Fibroblast of the conjunctiva (primary cell): Measurements from ENCODE around the gene CCDC85A.
"Not testable (repeated sequence)": the region's sequence is repeated elsewhere in the genome, so short reads cannot be mapped to it uniquely, and the experiment has no call there.

Experiments used
- DNase-seq: peaks from one replicate; pipeline ENCODE4 v3.0.0-alpha.2; 2010; ENCODE audit warnings: low read depth

Gene CCDC85A

DNA sequence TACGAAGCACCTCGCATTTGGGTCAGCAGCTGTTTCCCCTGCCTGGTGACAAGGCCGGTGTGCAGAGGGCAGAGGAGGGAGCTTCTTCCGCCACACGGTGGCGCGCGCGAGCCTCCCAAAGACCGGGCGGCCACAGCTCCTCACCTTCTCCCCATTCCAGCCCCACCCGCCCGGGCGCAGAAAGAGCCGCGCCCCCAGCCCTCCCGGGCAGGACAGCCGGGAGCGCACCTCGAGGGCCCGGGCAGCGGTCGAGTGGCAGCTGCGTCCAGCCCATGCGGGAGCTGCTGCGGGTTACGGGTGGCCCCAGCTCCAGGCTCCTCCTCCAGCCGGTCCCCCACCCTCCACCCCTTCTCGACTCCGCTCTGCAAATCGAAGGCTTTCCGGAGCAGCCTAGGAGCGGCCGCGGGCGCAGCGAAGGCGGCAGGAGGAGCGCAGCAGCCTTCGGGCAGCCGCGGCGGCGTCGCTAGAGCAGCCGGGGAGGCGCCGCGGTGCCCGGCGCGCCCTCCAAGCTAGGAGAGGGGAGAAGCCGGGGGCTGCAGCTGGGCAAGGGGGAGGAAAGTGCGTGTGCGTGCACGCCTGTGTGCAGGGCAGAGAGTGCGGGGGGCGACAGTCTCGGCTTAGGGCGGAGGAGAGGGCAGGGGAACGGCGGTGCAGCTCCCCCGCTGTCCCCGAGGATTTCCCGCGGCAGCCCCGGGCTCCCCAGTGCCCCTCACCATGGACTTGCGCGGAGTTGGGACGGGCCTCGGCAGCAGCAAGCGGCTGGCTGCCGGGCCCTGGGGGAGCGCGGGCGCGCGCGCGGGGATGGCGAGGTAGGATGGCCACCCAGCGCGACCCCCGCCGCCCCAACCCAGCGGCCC, at the start of gene CCDC85A:
TSS of gene CCDC85A (plus strand) at position 348 of the 857 bp plus-strand sequence. CDS start 635 bp downstream, outside the sequence.
- DNase-seq = peak; percentile 56

DNA sequence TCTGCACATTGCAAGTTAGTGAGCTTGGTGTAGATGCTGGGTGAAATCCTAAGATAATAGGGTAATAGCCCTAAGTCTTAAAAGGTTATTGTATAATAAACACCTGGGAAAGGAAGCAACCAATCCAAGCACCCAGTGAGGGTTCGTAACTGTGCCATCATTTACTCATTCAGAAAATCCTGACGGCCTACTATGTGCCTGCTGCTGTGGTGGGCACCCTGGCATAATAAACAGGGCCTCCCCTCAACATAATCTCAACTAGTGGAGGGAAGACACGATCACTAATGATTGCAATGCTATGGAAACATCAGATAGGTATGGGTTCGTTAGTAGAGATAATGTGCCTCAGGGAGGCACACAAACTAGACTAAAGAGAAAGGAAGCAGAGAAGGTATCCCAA, 48.9 kb upstream of the CCDC85A start:
- no peak for DNase-seq

DNA sequence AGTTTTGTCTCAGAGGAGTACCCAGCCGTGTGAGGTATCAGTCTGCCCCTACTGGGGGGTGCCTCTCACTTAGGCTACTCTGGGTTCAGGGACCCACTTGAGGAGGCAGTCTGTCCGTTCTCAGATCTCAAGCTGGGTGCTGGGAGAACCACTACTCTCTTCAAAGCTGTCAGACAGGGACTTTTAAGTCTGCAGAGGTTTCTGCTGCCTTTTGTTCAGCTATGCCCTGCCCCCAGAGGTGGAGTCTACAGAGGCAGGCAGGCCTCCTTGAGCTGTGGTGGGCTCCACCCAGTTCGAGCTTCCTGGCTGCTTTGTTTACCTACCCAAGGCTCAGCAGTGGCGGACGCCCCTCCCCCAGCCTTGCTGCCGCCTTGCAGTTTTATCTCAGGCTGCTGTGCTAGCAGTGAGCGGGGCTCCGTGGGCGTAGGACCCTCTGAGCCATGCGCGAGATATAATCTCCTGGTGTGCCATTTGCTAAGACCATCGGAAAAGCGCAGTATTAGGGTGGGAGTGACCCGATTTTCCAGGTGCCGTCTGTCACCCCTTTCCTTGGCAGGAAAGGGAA, 41.2 kb upstream of the CCDC85A start:
- DNase-seq = not testable (repeated sequence)

DNA sequence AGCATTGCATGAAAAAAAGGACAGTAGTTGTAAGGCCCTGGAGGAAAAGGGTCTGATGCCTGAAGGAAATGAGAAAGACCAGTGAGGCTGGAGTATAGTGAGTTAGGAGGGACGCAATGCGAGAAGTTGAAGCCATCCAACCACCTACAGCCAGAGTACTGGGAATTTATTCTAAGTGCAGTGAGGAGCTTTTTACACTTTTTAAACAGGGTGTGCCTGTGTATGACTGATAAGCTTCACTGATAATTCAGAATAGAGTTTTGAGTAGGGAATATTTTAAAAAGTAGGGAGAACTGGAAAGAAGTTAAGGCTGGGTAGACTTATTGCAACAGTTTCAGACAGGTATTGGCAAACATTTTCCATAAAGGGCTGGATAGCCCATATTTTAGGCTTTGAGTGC, 35.9 kb upstream of the CCDC85A start:
- DNase-seq = no peak

DNA sequence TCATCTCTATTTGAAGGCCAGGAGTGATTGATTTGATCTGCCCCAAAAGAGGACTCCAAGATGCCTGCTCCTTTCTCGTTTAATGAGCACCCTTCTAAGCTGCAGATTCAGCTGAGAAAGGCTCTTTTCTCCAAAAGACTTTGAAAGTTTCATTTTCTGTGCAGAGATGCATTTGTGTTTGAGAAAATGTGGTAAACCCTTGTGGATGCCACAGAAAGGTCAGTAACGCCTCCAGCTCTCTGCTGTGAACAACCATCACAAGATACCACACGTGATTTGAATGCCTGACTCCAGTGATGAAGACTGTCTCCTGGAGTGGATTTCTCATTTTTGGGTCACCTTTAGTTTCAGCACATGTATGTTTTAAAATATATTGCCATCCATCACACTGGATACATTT, 35.0 kb upstream of the CCDC85A start:
- no peak for DNase-seq

DNA sequence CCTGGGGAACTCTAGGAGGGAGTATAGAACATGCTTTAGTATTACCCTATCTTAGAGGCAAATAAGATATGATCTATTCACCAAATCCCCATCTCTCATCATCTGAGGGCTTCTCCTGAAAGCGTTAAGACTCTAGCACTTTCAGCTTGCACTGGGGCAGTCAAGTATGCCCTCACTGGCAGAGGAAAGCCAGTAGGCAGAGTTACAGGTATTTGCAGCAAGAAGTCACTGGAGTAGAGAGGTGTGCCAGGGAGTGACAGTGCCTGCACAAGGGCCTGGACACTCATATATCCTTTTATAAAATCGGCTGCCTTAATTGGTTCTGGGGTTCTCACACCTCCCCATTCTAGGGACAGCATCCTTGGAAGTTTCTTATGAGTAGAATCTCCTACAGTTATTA, 31.9 kb upstream of the CCDC85A start:
- DNase-seq = no peak

DNA sequence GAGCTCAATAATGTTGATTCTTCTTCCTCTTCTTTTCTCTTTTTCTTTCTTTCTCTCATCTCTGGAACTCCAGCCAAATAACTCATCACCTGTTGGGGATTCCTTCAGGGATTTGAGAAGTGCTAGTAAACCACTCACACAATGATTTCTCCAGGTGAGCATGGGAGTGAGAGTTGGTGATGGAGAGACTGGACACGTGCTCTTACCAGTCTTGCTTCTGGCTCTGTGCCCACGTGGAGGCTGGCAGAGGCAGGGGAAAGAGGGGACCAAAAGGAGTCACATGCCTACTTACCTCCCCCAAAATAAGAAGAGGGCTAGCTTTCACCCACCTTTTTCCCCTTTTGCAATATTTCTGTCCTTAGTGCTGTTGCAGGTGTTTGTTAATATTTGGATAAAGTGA, 28.6 kb upstream of the CCDC85A start:
- DNase-seq = no peak

DNA sequence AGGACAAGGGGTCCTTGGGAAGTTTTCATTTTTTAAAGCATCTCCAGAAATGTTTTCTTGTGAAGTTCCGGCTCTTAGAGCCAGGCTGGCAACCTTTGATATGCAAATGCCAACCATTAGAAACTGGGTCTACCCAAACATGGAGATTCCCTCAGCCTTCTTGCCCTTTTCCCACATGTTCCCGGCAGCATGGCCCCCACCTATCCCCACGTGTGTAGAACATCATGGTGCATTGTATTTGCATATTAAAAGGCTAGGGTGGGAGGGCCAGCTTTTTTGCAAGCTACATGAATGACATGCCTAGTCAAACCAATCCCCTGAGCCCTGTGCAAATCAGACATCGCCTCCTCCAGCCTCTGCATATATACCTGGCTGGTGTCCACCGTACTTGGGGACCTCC, 23.9 kb upstream of the CCDC85A start:
- not testable (repeated sequence) for DNase-seq

DNA sequence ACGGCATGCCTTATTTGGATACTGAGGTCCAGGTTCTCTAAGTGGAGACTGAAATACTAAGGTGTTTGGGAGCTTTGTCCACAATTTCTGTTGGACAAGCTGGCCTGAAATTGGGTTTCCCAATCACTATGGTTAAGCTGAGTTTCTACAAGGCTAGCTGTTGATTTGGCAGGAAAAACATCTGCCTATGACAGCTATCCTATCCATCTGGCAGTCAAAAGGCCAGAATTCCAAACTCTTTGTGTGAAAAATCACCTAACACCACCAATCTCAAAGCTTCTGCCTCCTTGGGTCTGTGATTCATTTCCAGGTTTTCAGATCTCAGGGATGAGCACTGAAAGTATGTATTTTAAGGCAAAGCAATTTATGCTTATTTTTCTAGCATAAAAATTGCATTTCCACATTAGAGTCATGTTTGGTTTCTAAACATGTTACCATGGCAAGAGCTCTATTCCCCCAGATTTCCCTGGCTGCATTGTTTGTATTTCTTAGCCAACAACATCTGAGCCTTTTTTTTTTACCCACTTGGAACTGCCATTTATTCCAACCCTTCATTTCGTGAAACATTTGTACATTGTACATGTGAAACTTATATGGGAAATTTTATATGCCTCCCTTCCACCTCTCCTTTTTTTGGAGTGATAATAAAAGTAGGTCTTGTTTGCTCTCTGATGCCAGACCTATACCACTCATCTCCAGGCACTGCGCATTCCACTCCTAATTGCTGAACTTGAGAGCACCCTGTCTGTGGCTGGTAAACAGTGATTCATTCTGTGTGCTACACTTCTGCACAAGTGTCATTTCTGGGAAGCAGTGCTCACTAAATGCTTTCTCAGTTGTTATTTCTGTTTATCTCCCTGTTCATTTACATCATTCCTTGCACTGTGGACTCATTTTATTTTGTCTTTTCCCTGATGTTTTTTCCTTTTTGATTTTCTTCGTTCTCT, 15.9 kb upstream of the CCDC85A start:
- no peak for DNase-seq

DNA sequence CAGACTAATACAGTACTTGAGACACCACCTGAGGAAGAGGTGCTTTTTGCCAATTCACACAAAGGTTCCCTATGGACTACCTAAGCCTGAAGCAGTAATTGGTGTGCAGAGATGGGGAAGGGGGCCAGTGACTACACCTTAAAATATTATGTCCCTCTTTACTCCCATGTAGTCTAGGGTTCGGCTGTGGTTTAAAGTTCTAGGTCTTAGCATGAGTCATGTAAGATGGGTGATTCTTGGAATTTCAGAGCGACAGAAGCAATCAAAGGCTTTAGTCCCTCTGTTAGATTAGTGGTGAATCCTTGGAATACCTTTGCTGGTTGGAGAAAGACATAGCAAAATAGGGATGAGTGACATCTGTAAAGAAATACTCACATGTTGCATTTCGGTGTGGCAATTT, 14.3 kb upstream of the CCDC85A start:
- DNase-seq = no peak

DNA sequence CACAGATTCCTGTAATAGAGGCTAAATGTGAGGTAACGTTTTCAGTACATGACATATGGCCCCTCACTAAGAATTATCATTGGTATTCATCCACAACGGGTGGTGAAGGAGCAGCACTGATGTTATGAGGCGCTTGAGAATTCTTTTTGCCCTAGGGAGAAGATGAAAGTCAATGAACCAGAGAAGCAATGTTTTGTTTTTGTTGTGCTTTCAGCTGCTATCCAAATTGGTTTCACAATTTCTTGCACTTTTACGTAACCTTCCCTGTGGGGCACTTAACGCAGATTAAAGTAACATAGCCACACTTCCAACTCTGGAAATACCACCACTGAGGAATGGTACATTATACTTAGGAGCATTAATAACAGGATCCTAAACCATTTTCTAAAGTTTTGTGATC, 13.3 kb upstream of the CCDC85A start:
- DNase-seq = no peak

DNA sequence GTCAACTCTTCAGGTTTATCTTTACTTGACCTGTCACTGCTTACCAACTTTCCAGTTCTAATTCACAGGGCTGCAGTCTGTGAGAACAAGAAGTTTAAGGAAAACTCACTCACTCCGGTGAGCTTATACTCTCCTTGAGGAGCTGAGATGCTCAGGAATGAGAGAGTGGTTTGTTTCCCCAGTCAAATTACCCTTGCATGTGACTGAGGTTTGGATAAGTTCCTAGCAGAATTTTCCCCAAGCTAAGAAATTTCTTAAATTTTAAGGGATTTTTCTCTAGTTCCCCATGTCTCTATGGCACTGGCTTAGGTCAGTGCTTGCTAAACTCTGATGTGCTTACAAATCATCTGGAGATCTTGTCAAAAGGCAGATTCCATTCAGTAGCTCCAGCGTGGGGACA, 12.8 kb upstream of the CCDC85A start:
- DNase-seq = no peak

DNA sequence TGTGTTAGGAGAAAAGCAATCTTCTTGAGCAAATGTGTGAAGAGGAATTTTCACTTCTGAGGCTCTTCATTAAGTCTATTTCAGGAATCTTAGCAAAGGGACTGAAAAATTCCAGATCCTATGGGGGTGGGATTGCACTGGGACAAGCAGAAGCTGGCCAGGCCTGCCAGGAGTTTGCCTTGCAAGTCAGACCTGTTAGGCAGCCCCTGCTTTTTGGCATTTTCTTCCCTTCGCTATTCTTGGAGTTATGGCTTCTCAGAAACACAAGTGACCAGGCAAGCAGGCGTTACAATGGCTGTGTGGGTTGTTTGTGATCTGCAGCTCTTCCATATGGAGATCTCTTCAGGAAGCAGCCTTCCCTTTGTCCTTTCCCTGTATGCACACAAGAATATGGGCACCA, 8.0 kb upstream of the CCDC85A start:
- no peak for DNase-seq

DNA sequence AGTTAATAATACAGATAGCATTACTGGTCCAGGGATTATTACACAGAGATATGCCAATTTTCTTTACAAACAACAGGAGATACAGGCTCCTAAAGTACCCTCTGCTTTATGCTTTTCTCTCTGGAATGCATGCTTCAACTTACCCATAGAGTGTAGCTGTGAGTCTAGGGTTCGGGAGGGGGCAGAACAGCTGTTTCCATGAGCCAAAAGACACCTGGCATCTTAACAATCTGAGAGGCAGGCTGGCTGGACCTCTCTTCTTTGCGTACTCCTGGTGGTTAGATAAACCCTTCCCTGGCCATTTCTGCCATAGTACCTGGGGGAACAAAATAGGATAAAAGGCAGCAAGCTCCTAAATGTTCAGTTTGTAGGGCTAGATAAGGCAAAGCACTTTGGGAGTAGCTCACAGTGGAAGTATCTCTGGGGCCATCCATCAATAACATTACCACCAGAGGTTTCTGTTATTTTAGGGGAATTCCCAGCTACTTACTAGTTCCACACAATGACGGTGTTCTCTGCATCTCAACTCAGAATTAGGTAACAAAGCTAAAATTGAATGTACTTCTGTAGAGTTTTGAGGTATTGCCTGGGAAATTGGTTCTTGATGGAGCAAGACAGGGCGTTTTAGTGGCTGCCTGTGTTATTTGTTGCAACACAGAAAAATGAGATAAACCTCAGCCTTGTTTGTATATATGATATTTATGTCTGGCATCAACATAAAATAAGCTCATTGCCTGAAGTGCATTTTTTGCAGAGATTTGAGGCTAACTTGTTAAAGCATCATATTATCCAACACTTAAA, 6.2 kb upstream of the CCDC85A start:
- DNase-seq = no peak

DNA sequence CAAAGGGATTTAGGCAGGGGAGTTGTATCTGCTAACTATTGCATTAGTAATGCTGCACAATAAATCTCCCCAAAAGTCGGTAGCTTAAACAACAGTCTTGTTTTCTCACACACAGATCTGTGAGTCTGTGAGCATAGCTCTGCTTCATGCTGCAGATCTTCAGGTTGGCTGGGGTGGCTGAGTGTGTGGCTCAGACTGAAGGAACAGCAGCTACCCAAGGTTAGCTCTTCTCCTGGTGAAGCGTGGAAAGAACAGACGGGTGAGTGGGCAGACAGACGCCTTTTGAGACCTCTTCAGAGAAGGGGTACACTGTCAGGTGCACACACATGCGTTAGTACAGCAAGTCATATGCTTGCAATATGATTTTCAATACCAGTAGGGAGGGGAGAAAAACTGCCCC, 3.9 kb upstream of the CCDC85A start:
- no peak for DNase-seq

DNA sequence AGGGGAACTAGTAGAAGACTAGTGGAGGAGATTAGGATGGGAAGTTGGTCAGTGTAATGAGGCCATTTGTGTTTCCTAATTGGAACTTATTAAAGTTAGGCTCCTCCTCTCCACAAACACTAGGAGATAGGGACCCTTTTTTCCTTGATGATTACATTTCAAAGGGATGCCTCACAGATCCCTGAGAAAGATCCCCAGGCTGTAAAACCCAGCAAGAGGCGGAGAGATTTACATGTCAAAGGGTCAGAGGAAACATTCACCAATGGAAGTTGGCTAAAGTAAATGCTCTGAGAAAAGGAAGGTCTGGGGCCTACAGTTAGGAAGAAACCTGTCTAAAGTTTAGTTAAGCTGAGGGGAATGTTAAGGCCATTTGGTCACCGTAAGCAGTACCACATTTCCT, 1.4 kb upstream of the CCDC85A start:
- no peak for DNase-seq

DNA sequence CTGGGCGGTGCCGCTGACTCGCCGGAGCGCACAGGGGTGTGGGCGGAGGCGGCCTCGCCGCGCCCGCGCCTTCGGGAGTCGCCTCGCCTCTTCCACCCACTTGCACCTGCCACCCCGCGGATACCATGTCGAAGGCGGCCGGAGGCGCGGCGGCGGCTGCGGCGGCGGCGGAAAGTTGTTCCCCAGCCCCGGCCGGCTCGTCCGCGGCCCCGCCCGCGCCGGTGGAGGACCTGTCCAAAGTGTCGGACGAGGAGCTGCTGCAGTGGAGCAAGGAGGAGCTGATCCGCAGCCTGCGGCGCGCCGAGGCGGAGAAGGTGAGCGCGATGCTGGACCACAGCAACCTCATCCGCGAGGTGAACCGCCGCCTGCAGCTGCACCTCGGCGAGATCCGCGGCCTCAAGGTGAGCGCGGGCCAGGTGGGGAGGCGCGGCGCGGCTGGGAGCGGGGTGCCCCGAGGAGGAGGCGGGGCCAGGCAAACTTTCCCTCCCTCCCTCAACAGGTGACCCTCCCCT, 766 bp downstream of the CCDC85A start:
- DNase-seq = no peak

DNA sequence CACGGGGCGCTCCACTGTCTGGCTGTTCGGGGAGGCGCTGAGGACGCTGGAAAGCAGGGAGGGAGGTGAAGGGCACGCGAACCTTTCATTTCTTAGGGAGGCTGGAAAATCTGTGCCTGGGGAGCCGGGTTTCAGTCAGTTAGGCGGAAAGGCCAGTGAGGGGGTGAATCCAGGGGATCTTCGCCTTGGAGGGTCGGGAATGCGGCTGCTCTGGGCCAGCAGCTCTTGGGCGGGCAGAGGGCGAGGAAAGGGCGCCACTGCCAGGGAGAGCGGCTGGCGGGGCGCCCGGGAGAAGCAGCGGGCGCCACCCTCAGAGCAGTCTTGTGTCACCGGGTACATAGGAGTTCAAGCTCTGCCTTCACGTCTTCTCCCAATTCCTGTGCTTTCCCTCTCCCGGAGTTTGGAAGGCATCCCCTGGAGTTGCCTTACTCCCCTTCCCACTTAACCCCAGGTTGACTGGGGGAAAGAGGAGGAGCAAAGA, 1.4 kb downstream of the CCDC85A start:
- DNase-seq = no peak

DNA sequence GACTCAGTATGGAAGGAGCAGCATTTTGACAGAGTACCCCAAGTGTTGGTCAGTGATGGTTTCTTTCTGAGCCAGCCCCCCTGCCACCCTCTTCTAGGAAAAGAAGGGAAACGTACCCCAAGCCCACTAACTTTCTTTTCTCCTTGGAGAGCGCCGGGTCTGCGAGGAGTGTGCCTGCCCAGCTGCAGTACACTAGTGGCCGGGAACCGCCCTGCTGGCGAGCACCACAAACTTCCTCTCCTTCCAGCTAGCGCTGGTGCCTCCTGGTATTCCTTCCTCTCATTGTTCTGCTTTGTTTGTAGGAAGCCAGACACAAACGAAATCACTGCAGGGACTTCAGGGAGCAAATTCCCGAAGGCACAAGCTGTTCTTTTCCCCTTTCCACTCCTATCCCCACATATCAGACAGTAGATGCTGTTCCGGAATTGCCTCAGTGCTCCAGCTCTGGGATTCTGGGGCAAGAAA, 1.8 kb downstream of the CCDC85A start:
- peak; percentile 10 for DNase-seq

DNA sequence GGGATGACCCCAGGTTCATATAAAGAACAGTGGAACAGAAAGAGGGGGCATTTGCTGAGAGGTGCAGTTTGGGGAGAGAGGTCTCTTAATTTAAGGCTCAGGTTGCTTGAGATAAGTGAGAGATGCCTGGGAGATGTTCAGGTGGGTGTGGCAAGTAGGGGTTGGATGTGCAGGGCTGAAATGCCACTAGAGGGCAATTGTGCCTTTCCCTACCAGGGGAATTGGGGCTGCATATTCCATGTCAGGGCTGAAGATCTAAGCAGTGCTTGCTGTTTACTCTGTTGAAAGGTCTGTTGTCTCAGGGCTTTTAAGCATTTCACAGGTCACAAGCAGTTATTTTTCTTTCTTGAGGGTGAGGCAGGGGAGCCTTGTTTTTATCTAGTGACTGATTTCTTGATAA, 7.8 kb downstream of the CCDC85A start:
- peak; percentile 43 for DNase-seq

DNA sequence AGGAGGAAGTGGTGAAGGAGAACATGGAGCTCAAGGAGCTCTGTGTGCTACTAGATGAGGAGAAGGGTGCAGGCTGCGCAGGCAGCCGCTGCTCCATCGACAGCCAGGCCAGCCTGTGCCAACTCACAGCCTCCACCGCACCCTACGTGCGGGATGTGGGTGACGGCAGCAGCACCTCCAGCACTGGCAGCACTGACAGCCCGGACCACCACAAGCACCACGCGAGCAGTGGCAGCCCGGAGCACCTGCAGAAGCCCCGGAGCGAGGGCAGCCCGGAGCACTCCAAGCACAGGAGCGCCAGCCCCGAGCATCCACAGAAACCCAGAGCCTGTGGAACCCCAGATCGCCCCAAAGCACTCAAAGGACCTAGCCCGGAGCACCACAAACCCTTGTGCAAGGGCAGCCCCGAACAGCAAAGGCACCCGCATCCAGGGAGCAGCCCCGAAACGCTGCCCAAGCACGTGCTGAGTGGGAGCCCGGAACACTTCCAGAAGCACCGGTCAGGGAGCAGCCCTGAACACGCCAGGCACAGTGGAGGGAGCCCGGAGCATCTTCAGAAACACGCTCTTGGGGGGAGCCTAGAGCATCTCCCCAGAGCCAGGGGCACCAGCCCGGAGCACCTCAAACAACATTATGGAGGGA, 9.0 kb downstream of the CCDC85A start:
- DNase-seq = no peak
